HEK293T (cell line): ENCODE measurements around the gene CPEB4.

Source experiments
- BHLHE40 ChIP-seq: fragments of 450-650 bp; IDR thresholded peaks from 2 replicates; pipeline ENCODE4 v1.6.1; 2016; ENCODE audit warnings: mild to moderate bottlenecking, moderate library complexity, borderline replicate concordance
- CTBP1 ChIP-seq: fragments of 450-650 bp; IDR thresholded peaks from 2 replicates; pipeline ENCODE4 v1.6.1; 2016; ENCODE audit warnings: borderline replicate concordance
- ELF4 ChIP-seq: fragments of 450-650 bp; IDR thresholded peaks from 2 replicates; pipeline ENCODE4 v1.6.1; 2017; ENCODE audit warnings: antibody characterized with exemption
- FOXM1 ChIP-seq: fragments of 450-650 bp; IDR thresholded peaks from 2 replicates; pipeline ENCODE4 v1.6.1; 2017; ENCODE audit warnings: mild to moderate bottlenecking, borderline replicate concordance
- HDGF ChIP-seq: fragments of 450-650 bp; IDR thresholded peaks from 2 replicates; pipeline ENCODE4 v1.6.1; 2017; ENCODE audit warnings: antibody characterized with exemption, borderline replicate concordance
- L3MBTL2 ChIP-seq: fragments of 450-650 bp; conservative IDR thresholded peaks from 2 replicates; pipeline ENCODE4 v1.6.1; 2016; ENCODE audit warnings: mild to moderate bottlenecking
- PKNOX1 ChIP-seq: fragments of 450-650 bp; IDR thresholded peaks from 2 replicates; pipeline ENCODE4 v1.6.1; 2016
- SP1 ChIP-seq: fragments of 450-650 bp; IDR thresholded peaks from 2 replicates; pipeline ENCODE4 v1.6.1; 2017
- SUZ12 ChIP-seq: fragments of 450-650 bp; IDR thresholded peaks from 2 replicates; pipeline ENCODE4 v1.6.1; 2016; ENCODE audit warnings: mild to moderate bottlenecking
- TARDBP ChIP-seq: fragments of 450-650 bp; IDR thresholded peaks from 2 replicates; pipeline ENCODE4 v1.6.1; 2016
- ZNF384 ChIP-seq: fragments of 450-650 bp; IDR thresholded peaks from 2 replicates; pipeline ENCODE4 v1.6.1; 2016

DNA sequence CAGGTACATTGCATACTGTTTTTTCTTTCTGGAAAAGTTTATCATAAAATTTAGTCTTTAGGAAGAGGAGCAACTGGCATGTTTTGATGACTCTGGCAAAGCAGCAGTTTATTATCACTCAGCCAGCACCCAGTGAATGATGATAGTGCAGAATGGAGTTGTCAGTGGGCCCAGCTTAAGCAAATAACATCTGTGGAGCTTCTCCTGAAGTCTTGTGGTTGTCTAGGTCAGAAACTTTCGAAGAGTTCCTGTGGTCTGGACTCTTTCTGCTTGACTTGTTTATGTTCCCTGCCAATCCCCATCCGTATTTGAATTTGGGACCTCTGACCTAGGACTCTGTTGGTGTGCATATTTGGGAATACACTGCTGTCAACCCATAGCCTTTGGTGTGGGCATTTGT, 62.7 kb downstream of the CPEB4 start:
- TF ChIP-seq ZNF384 (no peak), BHLHE40 (no peak), SP1 (no peak), PKNOX1 (no peak), SUZ12 (no peak), CTBP1 (no peak), L3MBTL2 (no peak), ELF4 (no peak), TARDBP (no peak), FOXM1 (no peak), HDGF (no peak)
